ENCODE data around the gene MMP17. TPM values are rescaled to one million over a fixed set of nuclear protein-coding genes. Genes with fewer than 3 reads are reported as not detected.

MMP17 gene
- total RNA-seq, 2 experiments from 2014 or later = not detected

DNA sequence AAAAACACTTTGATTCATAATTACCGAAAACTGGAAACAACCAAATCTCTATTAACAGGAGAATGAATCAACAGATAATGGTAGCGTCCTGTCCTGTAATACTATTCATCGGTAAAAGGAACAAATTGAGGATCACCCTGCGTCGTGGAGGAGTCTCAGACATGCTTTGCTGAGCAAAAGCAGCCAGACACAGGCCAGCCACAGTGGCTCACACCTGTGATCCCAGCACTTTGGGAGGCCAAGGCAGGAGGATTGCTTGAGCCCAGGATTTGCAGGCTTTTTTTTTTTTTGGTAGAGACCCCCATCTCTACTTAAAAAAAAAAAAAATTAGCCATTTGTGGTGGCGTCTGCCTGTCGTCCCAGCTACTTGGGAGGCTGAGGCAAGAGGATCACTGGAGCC, 34.1 kb upstream of the MMP17 start:
- Mint-ChIP-seq H3K27me3 (ENCODE audit: low read depth) (no peaks in the 10 kb centered on the region), H3K27ac (no peak overlapping the region), H3K36me3 (ENCODE audit: low read depth) (peaks cover 42% of the 10 kb centered on the region), H3K4me3 (no peak overlapping the region), H3K9me3 (ENCODE audit: insufficient read depth) (no peaks in the 10 kb centered on the region), H3K4me1 (ENCODE audit: low read depth) (no peaks in the 10 kb centered on the region)
- DNase-seq = no peak
- POLR2A ChIA-PET = no interaction called here
- ATAC-seq = no peak
- CTCF ChIA-PET = no interaction called here

DNA sequence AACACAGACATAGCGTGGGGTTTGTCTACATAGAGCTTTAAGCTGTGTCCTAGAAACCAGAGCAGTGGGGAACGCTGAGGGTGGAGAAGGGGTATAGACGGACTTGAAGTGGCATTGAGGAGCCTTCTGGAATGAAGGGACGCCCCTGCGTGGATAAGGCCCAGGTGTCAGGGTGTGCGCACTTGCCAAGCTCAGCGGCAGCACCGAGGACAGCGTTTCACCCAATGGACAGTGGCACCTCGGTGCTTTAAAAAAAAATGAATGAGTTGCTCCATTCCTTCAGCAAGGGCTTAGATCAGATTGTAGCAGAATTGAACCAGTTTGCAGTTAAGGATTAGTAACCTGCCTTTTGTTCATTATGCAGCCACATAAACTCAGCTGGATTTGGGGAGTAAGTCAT, 33.6 kb upstream of the MMP17 start:
- H3K9me3 Mint-ChIP-seq (ENCODE audit: insufficient read depth) = no peaks in the 10 kb centered on the region
- H3K4me1 Mint-ChIP-seq (ENCODE audit: low read depth) = no peaks in the 10 kb centered on the region
- CTCF ChIA-PET = no interaction called here
- POLR2A ChIA-PET = no interaction called here
- H3K36me3 Mint-ChIP-seq (ENCODE audit: low read depth) = peaks cover 44% of the 10 kb centered on the region
- H3K27me3 Mint-ChIP-seq (ENCODE audit: low read depth) = no peaks in the 10 kb centered on the region
- DNase-seq = no peak
- no peak overlapping the region for H3K27ac Mint-ChIP-seq
- ATAC-seq = no peak
- no peak overlapping the region for H3K4me3 Mint-ChIP-seq

DNA sequence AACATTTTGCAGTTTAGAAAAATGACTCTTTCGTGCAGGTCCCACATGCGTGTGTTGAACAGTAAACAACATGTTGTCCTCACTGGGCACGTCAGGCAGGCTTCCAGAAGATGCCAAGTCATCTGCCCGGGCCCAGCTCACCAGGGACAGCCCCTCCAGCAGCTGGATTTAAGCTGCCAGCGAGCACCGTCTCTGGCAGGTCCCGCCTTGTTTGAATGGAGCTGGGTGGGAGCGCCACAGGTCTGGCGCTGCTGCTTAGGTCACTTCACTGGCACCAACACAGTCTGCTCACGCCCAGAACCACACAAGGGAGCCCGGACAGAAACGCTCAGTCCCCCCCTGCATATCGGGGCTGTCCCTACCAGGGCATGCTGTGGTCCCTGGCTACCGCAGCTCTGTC, 33.1 kb upstream of the MMP17 start:
- Mint-ChIP-seq H3K4me1 (ENCODE audit: low read depth) (no peaks in the 10 kb centered on the region), H3K4me3 (no peak overlapping the region), H3K9me3 (ENCODE audit: insufficient read depth) (no peaks in the 10 kb centered on the region), H3K36me3 (ENCODE audit: low read depth) (peaks cover 40% of the 10 kb centered on the region), H3K27me3 (ENCODE audit: low read depth) (no peaks in the 10 kb centered on the region), H3K27ac (no peak overlapping the region)
- DNase-seq (no peak), ATAC-seq (no peak)
- ChIA-PET CTCF (no interaction called here), POLR2A (no interaction called here)

DNA sequence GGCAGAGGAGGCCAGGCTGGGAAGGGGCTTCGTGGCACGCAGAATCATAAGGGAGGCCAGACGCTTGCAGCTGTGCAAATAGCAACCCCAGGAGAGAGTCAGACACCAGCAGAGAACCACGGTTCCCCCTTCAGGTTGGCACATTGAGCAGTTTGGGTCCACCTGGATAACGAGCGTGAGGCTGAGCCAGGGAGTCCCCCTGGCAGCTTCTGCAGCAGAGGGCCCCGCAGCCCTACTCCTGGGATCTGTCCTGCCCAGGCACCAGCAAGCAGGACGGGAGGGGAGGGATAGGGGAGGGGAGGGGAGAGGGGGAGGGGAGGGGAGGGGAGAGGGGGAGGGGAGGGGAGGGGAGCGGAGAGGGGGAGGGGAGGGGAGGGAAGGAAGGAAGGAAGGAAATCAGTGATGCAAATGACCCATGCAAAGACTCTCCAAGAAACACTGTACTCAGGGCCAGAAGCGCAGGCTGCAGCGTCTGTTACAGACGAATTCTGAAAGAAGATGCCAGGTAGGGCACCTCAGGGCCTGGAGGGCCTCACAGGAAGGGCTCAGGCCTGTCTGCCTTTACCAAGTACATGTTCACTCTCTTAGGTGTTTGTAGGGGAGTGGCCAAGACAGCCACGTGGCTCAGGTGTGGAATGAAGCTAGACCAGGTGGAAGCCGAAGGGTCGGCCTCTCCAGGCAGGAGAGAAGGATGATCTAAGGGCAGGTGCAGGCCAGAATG, 32.3 kb upstream of the MMP17 start:
- no peak overlapping the region for H3K4me3 Mint-ChIP-seq
- no peaks in the 10 kb centered on the region for H3K9me3 Mint-ChIP-seq (ENCODE audit: insufficient read depth)
- no peaks in the 10 kb centered on the region for H3K27me3 Mint-ChIP-seq (ENCODE audit: low read depth)
- no peaks in the 10 kb centered on the region for H3K4me1 Mint-ChIP-seq (ENCODE audit: low read depth)
- H3K36me3 Mint-ChIP-seq (ENCODE audit: low read depth) = peaks cover 38% of the 10 kb centered on the region
- peak overlapping the region; percentile 42 for H3K27ac Mint-ChIP-seq
- no peak for ATAC-seq
- ChIA-PET CTCF (no interaction called here), POLR2A (no interaction called here)
- DNase-seq = no peak

DNA sequence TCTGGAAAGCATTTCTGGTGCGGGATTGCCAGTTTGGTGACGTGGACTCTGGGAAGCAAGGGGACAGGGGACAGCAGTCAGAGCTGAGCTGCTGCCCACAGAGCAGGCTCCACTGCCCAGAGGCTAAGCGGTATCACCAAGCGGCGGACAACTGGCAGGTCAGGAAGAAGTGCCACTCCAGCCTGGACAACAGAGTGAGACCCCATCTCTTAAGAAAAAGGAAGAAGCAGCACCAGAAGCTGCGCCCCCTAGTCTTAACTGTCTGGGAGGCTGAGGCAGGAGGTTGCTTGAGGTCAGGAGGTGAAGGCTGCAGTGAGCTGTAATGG, 31.8 kb upstream of the MMP17 start:
- peak overlapping the region; percentile 42 for H3K27ac Mint-ChIP-seq

DNA sequence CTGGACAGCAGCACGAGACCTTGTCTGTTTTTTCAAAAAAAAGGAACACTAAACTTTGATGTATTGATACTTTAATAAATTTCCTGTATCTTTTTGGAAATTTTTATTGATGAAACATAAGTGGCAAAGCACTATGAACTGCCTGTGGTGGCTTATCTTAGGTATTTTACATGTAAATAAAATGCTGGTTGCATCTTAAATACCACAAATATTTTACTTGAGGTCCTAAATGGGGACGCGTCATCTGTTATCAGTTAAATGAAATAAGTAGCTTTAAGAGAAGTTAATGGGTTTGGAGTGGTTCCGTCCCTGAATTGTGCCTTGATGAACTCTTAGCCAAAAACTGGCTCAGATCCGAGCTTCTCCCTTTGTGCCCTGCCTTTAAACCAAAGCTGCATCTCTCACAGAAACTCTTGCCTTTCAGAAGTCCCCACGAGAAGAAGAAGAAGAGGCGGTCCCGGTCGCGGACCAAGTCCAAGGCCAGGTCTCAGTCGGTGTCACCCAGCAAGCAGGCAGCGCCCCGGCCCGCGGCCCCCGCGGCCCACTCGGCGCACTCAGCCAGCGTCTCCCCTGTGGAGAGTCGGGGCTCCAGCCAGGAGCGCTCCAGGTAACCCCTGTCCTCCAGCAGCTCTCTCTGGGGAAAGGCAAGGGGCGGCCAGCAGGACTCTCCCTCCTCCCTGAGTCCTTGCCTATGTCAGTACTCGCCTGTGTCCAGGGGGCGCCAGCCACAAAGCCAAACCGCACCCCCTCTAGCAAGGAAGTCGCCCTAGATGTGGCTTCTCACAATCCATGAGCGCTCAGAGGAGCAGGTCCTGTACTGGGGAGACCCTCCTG, 31.2 kb upstream of the MMP17 start:
- H3K4me1 Mint-ChIP-seq (ENCODE audit: low read depth) = no peaks in the 10 kb centered on the region
- no peaks in the 10 kb centered on the region for H3K9me3 Mint-ChIP-seq (ENCODE audit: insufficient read depth)
- ATAC-seq = no peak
- no peak overlapping the region for H3K4me3 Mint-ChIP-seq
- H3K27ac Mint-ChIP-seq = no peak overlapping the region
- peaks cover 40% of the 10 kb centered on the region for H3K36me3 Mint-ChIP-seq (ENCODE audit: low read depth)
- ChIA-PET POLR2A (no interaction called here), CTCF (interaction anchor here (0.7 kb wide), 1 partner anchor 17 kb away, joined by 4 read pairs; no protein-coding TSS in a partner anchor)
- H3K27me3 Mint-ChIP-seq (ENCODE audit: low read depth) = no peaks in the 10 kb centered on the region
- no peak for DNase-seq

More for the DNA sequence above, 31.8 kb upstream of the MMP17 start:
- POLR2A ChIA-PET = no interaction called here
- CTCF ChIA-PET = interaction anchor here (0.7 kb wide), 1 partner anchor 16 kb away, joined by 4 read pairs; no protein-coding TSS in a partner anchor
- no peaks in the 10 kb centered on the region for H3K27me3 Mint-ChIP-seq (ENCODE audit: low read depth)
- H3K36me3 Mint-ChIP-seq (ENCODE audit: low read depth) = peaks cover 38% of the 10 kb centered on the region
- no peak for DNase-seq
- no peak overlapping the region for H3K4me3 Mint-ChIP-seq
- no peak for ATAC-seq
- no peaks in the 10 kb centered on the region for H3K4me1 Mint-ChIP-seq (ENCODE audit: low read depth)
- no peaks in the 10 kb centered on the region for H3K9me3 Mint-ChIP-seq (ENCODE audit: insufficient read depth)

DNA sequence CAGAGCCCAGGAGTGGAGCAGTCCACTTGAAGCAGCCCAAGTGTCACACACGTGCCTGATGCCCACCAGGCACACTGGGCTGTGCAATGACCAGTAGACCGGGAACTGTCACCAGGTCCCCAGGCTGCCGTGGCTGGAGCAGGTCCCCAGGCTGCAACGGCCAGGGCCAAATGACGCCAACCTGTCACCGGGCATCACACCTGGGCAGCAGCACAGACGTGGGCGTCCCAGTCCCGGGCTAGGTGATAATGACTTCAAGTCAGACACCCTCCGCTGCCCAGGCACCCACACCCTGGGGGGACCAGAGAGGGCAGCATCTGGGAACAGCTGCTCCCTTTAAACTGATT, 30.6 kb upstream of the MMP17 start:
- DNase-seq (no peak), ATAC-seq (no peak)
- Mint-ChIP-seq H3K4me3 (no peak overlapping the region), H3K9me3 (ENCODE audit: insufficient read depth) (no peaks in the 10 kb centered on the region), H3K27me3 (ENCODE audit: low read depth) (no peaks in the 10 kb centered on the region), H3K4me1 (ENCODE audit: low read depth) (no peaks in the 10 kb centered on the region), H3K36me3 (ENCODE audit: low read depth) (peaks cover 42% of the 10 kb centered on the region), H3K27ac (no peak overlapping the region)
- POLR2A ChIA-PET = no interaction called here
- CTCF ChIA-PET = no interaction called here

DNA sequence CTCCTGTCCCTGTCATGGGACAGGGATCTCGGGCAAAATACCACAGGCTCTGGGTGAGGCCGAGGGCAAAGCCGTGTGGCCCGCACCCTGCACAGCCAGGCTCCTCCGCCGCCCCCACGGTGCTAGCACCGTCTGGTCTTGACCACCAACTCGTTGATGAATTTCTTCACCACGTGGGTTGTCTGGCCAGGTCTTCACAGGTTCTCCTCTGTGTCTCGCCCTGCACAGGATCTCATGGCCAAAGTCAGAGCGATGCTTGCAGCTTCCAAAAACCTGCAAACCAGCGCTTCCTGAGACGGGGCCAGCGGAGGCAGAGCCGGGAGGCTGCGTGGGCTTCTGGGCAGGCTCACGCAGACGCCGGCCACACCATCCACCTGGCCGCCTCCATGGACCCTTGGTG, 29.0 kb upstream of the MMP17 start:
- ChIA-PET POLR2A (no interaction called here), CTCF (no interaction called here)
- no peak for ATAC-seq
- no peaks in the 10 kb centered on the region for H3K9me3 Mint-ChIP-seq (ENCODE audit: insufficient read depth)
- H3K27me3 Mint-ChIP-seq (ENCODE audit: low read depth) = no peaks in the 10 kb centered on the region
- no peak overlapping the region for H3K4me3 Mint-ChIP-seq
- no peak for DNase-seq
- no peaks in the 10 kb centered on the region for H3K4me1 Mint-ChIP-seq (ENCODE audit: low read depth)
- H3K36me3 Mint-ChIP-seq (ENCODE audit: low read depth) = peaks cover 37% of the 10 kb centered on the region
- H3K27ac Mint-ChIP-seq = no peak overlapping the region

DNA sequence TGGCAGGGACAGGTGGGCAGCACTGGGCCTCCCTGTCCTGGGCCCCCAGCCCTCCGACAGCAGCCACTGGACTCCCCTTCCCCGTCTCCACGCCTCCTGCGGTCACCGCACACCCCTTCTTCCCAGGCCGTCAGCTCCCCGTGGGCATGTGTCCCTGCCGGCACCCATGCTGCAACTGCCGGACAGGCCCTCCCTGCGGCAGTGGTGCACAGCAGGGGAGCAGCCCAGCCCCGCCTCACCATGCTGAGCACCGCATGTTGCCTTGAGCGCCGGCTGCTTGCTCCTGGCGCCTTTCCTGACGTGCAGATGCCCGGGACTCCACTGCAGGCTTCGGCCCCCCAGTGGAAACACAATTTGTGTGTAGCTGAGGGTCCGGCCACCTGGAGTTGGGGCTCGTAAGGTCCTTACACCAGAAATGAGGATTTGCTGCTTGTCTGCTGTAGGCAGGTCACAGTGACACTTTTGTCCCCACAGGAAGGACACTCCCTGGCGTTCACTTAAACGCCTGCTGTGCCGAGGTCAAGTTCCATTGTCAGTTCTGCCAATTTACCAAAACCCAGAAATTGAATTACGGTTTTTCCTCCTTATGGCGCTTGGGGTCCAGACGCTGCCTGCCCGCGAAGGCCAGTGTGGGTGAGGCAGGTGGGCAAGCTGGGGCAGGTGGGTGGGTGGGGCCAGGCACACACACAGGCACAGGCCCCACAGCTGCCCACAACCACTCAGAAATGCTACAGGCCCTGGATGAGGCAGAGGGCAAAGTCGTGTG, 28.2 kb upstream of the MMP17 start:
- Mint-ChIP-seq H3K9me3 (ENCODE audit: insufficient read depth) (no peaks in the 10 kb centered on the region), H3K27ac (no peak overlapping the region), H3K4me3 (no peak overlapping the region), H3K36me3 (ENCODE audit: low read depth) (peaks cover 36% of the 10 kb centered on the region), H3K4me1 (ENCODE audit: low read depth) (no peaks in the 10 kb centered on the region), H3K27me3 (ENCODE audit: low read depth) (no peaks in the 10 kb centered on the region)
- ChIA-PET POLR2A (no interaction called here), CTCF (no interaction called here)
- DNase-seq (no peak), ATAC-seq (no peak)

DNA sequence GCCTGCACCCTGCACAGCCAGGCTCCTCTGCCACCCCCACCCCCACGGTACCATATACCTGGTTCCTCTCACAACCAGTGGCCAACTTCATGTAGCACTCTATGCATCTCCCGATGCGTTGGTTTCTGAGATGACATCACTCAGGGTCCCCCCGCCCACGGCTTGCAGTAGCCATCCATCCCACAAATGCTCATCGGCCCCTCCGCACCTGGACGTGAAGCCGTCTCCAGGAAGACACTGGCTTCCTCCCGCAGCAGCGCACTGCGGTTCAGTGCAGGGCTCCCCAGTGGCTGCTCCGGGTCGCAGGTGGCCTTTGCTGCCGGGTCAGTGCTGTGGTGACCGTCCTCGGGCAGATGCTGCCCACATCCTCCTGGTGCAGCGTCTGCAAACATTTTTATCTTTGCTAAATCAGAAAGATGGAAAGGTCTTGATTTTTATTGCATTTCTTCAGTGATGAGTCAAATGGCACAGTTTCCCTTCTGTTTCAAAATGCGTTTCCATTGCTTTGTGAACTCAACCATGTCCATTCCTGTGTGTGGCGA, 27.5 kb upstream of the MMP17 start:
- Mint-ChIP-seq H3K36me3 (ENCODE audit: low read depth) (peaks cover 36% of the 10 kb centered on the region), H3K27ac (no peak overlapping the region), H3K4me1 (ENCODE audit: low read depth) (no peaks in the 10 kb centered on the region), H3K27me3 (ENCODE audit: low read depth) (no peaks in the 10 kb centered on the region), H3K9me3 (ENCODE audit: insufficient read depth) (no peaks in the 10 kb centered on the region), H3K4me3 (no peak overlapping the region)
- DNase-seq (no peak), ATAC-seq (no peak)
- ChIA-PET POLR2A (no interaction called here), CTCF (no interaction called here)

DNA sequence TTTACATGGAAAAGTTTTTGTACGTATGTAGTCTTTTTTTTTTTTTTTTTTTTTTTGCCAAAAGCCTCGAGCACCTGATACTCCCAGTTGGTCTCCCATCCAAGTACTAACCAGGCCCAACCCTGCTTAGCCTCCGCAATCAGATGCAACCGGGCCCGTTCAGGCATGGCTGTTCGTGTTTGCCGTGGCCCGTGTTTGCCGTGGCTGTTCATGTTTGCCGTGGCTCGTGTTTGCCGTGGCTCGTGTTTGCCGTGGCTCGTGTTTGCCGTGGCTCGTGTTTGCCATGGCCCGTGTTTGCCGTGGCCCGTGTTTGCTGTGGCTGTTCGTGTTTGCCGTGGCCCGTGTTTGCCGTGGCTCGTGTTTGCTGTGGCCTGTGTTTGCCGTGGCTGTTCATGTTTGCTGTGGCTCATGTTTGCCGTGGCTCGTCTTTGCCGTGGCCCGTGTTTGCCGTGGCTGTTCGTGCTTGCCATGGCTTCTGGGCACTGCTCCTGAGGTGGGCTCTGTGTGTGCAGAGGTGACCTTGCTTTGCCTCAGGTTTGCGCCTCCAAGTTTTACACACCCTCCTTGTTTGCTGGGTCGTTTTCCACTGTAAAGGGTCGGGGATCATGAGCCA, 26.8 kb upstream of the MMP17 start:
- no peak overlapping the region for H3K4me3 Mint-ChIP-seq
- CTCF ChIA-PET = no interaction called here

More for the DNA sequence above, 26.8 kb upstream of the MMP17 start:
- H3K36me3 Mint-ChIP-seq (ENCODE audit: low read depth) = peaks cover 33% of the 10 kb centered on the region
- H3K9me3 Mint-ChIP-seq (ENCODE audit: insufficient read depth) = no peaks in the 10 kb centered on the region
- no peaks in the 10 kb centered on the region for H3K27me3 Mint-ChIP-seq (ENCODE audit: low read depth)
- ATAC-seq (no peak), DNase-seq (no peak)
- POLR2A ChIA-PET = no interaction called here
- no peaks in the 10 kb centered on the region for H3K4me1 Mint-ChIP-seq (ENCODE audit: low read depth)
- H3K27ac Mint-ChIP-seq = no peak overlapping the region

Data from activated CD8-positive, alpha-beta T cell treated with anti-CD3 and anti-CD28 coated beads, Interleukin-2, amount 10 ng/mL, durations not matched to agents 7 days and 5 days (primary cell).